ENCODE data around the gene SSR4. TPM values are rescaled to one million over a fixed set of nuclear protein-coding genes. Genes with fewer than 3 reads are reported as not detected.
A peak's percentile ranks its signal among the peaks of the same experiment; 100 is the strongest.

SSR4 gene
- total RNA-seq, 1 experiment from 2014 or later = 225 TPM

DNA sequence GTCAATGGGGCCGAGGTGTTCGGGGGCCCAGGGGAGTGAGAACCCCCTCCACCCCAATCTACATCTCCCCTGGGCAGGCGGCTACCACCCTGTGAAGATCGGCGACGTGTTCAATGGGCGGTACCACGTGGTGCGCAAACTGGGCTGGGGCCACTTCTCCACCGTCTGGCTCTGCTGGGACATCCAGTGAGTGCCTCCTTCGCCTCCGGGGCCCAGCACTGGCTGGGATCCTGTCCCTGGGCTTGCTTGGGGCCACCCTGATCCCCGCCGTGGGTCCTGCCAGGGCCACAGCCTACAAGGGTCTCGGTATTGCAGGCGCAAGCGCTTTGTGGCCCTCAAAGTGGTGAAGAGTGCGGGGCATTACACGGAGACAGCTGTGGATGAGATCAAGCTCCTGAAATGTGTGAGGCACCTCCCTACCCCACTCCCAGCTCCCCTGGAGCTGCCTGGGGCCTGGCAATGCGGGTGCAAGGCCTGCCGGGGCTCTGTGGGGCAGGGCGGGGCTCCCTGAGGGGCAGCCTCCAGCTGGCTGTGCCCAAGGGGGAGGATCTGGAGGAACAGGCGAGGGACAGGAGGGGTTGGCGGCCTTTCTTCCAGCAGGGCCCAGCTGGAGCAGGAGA is 12.9 kb upstream of the SSR4 start:
- Histone ChIP-seq H3K9me3 (replicated peaks) (no peaks in the 10 kb centered on the region), H3K4me1 (replicated peaks) (no peaks in the 10 kb centered on the region), H3K4me3 (no peak overlapping the region), H3K27ac (no peak overlapping the region), H3K27me3 (replicated peaks) (no peaks in the 10 kb centered on the region), H3K36me3 (no peaks in the 10 kb centered on the region; the same call in 1 of the 2 replicates)
- no peak for DNase-seq (ENCODE audit: low read depth in 1 of 2, low spot score in 2 of 2)

- Histone ChIP-seq H3K36me3 (no peaks in the 10 kb centered on the region; the same call in 1 of the 2 replicates), H3K27ac (no peak overlapping the region), H3K4me1 (replicated peaks) (no peaks in the 10 kb centered on the region), H3K27me3 (replicated peaks) (no peaks in the 10 kb centered on the region), H3K4me3 (no peak overlapping the region), H3K9me3 (replicated peaks) (no peaks in the 10 kb centered on the region)
- no peak for DNase-seq (ENCODE audit: low read depth in 1 of 2, low spot score in 2 of 2)
Measured at GRCh38 chrX:153782313-153782712, 12.2 kb upstream of the SSR4 start.

- Histone ChIP-seq H3K4me1 (replicated peaks) (no peaks in the 10 kb centered on the region), H3K27me3 (replicated peaks) (no peaks in the 10 kb centered on the region), H3K36me3 (no peaks in the 10 kb centered on the region; the same call in 1 of the 2 replicates), H3K27ac (no peak overlapping the region), H3K4me3 (no peak overlapping the region), H3K9me3 (replicated peaks) (no peaks in the 10 kb centered on the region)
- no peak for DNase-seq (ENCODE audit: low read depth in 1 of 2, low spot score in 2 of 2)
Measured at GRCh38 chrX:153782871-153783270, 11.6 kb upstream of the SSR4 start.

- Histone ChIP-seq H3K36me3 (no peaks in the 10 kb centered on the region; the same call in 1 of the 2 replicates), H3K27ac (no peak overlapping the region), H3K4me3 (no peak overlapping the region), H3K9me3 (replicated peaks) (no peaks in the 10 kb centered on the region), H3K4me1 (replicated peaks) (no peaks in the 10 kb centered on the region), H3K27me3 (replicated peaks) (no peaks in the 10 kb centered on the region)
- DNase-seq (ENCODE audit: low read depth in 1 of 2, low spot score in 2 of 2) = no peak
Measured at GRCh38 chrX:153783378-153784013, 11.0 kb upstream of the SSR4 start.

DNA sequence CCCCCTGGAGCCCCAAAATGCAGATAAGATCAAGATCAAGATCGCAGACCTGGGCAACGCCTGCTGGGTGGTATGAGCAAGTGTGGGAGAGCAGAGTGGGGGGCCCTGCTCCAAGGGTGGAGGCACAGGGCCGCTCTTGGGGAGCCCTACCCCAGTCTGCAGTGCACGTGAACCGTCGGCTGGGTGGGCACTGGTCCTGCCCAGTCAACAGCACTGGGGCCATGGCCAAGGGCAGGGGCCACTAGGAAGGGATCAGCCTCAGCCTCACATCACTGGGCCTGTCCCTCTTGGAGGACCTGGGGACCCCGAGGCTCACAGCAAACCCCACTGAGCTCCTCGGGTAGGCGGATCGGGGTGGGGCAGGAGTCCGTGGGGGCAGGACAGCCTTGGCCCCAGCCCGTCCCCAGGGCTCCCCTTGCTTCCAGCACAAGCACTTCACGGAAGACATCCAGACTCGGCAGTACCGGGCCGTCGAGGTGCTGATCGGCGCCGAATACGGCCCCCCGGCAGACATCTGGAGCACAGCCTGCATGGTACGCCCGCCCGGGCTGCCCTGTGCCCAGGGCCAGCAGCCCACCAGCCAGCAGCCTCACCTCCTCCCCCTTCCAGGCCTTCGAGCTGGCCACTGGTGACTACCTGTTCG is 10.0 kb upstream of the SSR4 start:
- DNase-seq (ENCODE audit: low read depth in 1 of 2, low spot score in 2 of 2) = no peak
- Histone ChIP-seq H3K27me3 (replicated peaks) (no peaks in the 10 kb centered on the region), H3K36me3 (peaks cover 3% of the 10 kb centered on the region; the same call in 1 of the 2 replicates), H3K27ac (no peak overlapping the region), H3K4me1 (replicated peaks) (no peaks in the 10 kb centered on the region), H3K9me3 (replicated peaks) (no peaks in the 10 kb centered on the region), H3K4me3 (no peak overlapping the region)

- DNase-seq (ENCODE audit: low read depth in 1 of 2, low spot score in 2 of 2) = no peak
- H3K9me3 ChIP-seq (replicated peaks) = no peaks in the 10 kb centered on the region
- no peaks in the 10 kb centered on the region for H3K4me1 ChIP-seq (replicated peaks)
- no peaks in the 10 kb centered on the region for H3K27me3 ChIP-seq (replicated peaks)
- peaks cover 3% of the 10 kb centered on the region; the same call in 1 of the 2 replicates for H3K36me3 ChIP-seq
- H3K27ac ChIP-seq = no peak overlapping the region
- H3K4me3 ChIP-seq = no peak overlapping the region
Measured at GRCh38 chrX:153786669-153787068, 7.8 kb upstream of the SSR4 start.

GRCh38 chrX:153789654-153790053 is 4.8 kb upstream of the SSR4 start:
- H3K27ac ChIP-seq = no peak overlapping the region
- no peaks in the 10 kb centered on the region for H3K27me3 ChIP-seq (replicated peaks)
- H3K36me3 ChIP-seq = peaks cover 9% of the 10 kb centered on the region
- H3K9me3 ChIP-seq (replicated peaks) = no peaks in the 10 kb centered on the region
- H3K4me1 ChIP-seq (replicated peaks) = peaks cover 5% of the 10 kb centered on the region; the same call in 1 of the 2 replicates
- DNase-seq (ENCODE audit: low read depth in 1 of 2, low spot score in 2 of 2) = no peak
- H3K4me3 ChIP-seq = no peak overlapping the region

GRCh38 chrX:153791104-153791852 is 3.2 kb upstream of the SSR4 start:
- no peak overlapping the region for H3K27ac ChIP-seq
- peaks cover 15% of the 10 kb centered on the region for H3K4me1 ChIP-seq (replicated peaks)
- H3K27me3 ChIP-seq (replicated peaks) = no peaks in the 10 kb centered on the region
- no peak for DNase-seq (ENCODE audit: low read depth in 1 of 2, low spot score in 2 of 2)
- H3K4me3 ChIP-seq = no peak overlapping the region
- H3K36me3 ChIP-seq = peaks cover 16% of the 10 kb centered on the region
- no peaks in the 10 kb centered on the region for H3K9me3 ChIP-seq (replicated peaks)

DNA sequence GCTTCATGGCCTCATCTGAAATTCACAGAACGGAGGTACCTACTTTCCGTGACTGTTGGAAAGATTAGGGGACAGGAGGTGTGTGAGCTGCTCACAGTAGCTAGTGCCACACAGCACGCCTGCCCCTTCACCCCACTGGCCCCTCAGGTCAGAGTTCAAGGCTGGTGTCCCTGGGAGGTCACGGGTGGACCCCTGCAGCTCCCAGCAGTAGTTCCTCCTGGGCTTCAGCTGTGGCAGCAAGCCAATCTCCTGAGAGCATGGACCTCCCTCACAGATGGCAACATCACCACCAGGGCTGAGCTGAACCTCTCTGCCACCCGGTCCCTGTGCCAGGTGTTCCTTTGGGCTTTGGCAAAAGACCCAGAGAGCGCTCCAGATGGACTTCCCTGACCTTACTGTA is 2.1 kb upstream of the SSR4 start:
- Histone ChIP-seq H3K9me3 (replicated peaks) (no peaks in the 10 kb centered on the region), H3K4me3 (no peak overlapping the region), H3K27me3 (replicated peaks) (no peaks in the 10 kb centered on the region), H3K36me3 (peaks cover 21% of the 10 kb centered on the region), H3K27ac (no peak overlapping the region), H3K4me1 (replicated peaks) (peaks cover 15% of the 10 kb centered on the region)
- no peak for DNase-seq (ENCODE audit: low read depth in 1 of 2, low spot score in 2 of 2)

GRCh38 chrX:153793291-153793690 is 1.2 kb upstream of the SSR4 start:
- Histone ChIP-seq H3K27ac (peak overlapping the region; percentile 91), H3K36me3 (peaks cover 24% of the 10 kb centered on the region), H3K9me3 (replicated peaks) (no peaks in the 10 kb centered on the region), H3K4me1 (replicated peaks) (peaks cover 15% of the 10 kb centered on the region), H3K4me3 (peak overlapping the region; percentile 93), H3K27me3 (replicated peaks) (no peaks in the 10 kb centered on the region)
- DNase-seq (ENCODE audit: low read depth in 1 of 2, low spot score in 2 of 2) = no peak

GRCh38 chrX:153794897-153795816 is 689 bp downstream of the SSR4 start:
- peak in 1 of 2 experiments; percentile 4 for DNase-seq (ENCODE audit: low read depth in 1 of 2, low spot score in 2 of 2)
- H3K4me1 ChIP-seq (replicated peaks) = peaks cover 15% of the 10 kb centered on the region
- H3K27me3 ChIP-seq (replicated peaks) = no peaks in the 10 kb centered on the region
- H3K27ac ChIP-seq = peak overlapping the region; percentile 44
- H3K36me3 ChIP-seq = peaks cover 22% of the 10 kb centered on the region
- peak overlapping the region; percentile 93 for H3K4me3 ChIP-seq
- no peaks in the 10 kb centered on the region for H3K9me3 ChIP-seq (replicated peaks)

DNA sequence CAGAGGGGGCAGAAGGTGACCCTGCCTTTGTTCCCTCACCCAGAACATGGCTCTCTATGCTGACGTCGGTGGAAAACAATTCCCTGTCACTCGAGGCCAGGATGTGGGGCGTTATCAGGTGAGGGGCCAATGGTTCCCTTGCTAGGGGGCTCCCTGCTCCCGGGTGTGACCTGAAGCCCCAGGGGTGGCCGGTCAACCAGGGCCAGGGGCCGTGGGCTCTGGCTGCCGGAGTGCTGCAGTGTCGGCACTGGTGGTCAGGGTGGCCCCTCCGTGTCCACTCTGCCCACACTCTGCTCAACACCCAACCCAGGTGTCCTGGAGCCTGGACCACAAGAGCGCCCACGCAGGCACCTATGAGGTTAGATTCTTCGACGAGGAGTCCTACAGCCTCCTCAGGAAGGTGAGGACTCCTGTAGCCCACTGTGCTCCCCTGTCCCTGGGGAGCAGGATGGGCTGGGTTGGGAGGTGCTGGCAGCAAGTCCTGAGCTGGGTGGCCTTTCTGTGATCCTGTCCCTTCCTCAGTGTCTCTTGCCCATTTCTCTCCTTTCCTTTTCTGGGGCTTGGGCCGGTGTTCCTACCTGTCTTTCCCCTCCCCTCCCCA is 3.0 kb downstream of the SSR4 start:
- no peak for DNase-seq (ENCODE audit: low read depth in 1 of 2, low spot score in 2 of 2)
- no peaks in the 10 kb centered on the region for H3K9me3 ChIP-seq (replicated peaks)
- H3K27me3 ChIP-seq (replicated peaks) = no peaks in the 10 kb centered on the region
- H3K27ac ChIP-seq = no peak overlapping the region
- peaks cover 16% of the 10 kb centered on the region for H3K36me3 ChIP-seq
- H3K4me1 ChIP-seq (replicated peaks) = peaks cover 15% of the 10 kb centered on the region
- no peak overlapping the region for H3K4me3 ChIP-seq

- H3K36me3 ChIP-seq = peaks cover 16% of the 10 kb centered on the region
- H3K4me3 ChIP-seq = no peak overlapping the region
- DNase-seq (ENCODE audit: low read depth in 1 of 2, low spot score in 2 of 2) = no peak
- peaks cover 9% of the 10 kb centered on the region for H3K4me1 ChIP-seq (replicated peaks)
- H3K27me3 ChIP-seq (replicated peaks) = no peaks in the 10 kb centered on the region
- H3K9me3 ChIP-seq (replicated peaks) = no peaks in the 10 kb centered on the region
- no peak overlapping the region for H3K27ac ChIP-seq
Measured at GRCh38 chrX:153799326-153799725, 4.9 kb downstream of the SSR4 start.

Data from SJSA1 (cell line).